Measurements from ENCODE around the gene GRK6.

DNA sequence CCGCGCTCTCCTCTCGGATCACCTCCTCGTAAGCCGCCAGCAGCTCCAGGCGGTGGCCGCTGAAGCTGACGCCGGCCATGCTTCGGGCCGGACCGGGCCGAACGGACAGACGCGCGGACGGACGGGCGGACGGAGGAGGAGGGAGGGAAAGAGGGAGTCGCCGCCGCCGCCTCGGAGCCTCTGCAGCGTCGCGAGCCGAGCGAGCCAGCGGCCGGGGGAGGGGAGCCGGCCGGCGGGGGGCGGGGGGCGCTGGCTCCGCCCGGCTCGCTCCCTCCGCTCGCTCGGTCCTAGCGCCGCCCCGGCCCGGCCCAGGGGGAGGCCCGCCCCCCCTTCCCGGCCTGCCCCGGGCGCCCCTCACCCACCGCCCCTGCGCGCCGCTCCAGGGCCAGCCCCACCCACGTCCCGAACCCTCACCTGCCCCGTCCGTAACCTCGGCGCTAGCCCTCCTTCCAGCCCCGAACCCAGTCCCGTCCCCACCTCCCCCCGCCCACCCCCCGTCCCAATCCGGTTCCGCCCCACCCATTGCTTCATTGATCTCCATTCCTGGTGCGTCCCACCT, 47.0 kb downstream of the GRK6 start, which contains the start of gene DBN1:
- TF ChIP-seq, protein P1, sequence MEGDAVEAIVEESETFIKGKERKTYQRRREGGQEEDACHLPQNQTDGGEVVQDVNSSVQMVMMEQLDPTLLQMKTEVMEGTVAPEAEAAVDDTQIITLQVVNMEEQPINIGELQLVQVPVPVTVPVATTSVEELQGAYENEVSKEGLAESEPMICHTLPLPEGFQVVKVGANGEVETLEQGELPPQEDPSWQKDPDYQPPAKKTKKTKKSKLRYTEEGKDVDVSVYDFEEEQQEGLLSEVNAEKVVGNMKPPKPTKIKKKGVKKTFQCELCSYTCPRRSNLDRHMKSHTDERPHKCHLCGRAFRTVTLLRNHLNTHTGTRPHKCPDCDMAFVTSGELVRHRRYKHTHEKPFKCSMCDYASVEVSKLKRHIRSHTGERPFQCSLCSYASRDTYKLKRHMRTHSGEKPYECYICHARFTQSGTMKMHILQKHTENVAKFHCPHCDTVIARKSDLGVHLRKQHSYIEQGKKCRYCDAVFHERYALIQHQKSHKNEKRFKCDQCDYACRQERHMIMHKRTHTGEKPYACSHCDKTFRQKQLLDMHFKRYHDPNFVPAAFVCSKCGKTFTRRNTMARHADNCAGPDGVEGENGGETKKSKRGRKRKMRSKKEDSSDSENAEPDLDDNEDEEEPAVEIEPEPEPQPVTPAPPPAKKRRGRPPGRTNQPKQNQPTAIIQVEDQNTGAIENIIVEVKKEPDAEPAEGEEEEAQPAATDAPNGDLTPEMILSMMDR (conservative IDR thresholded peaks at IDR 0.05 in 1 of 2, IDR thresholded peaks at IDR 0.05 in 1 of 2; ENCODE audit: extremely low read depth in 1 of 2, insufficient read depth in 1 of 2, low read depth in 1 of 2, low read length in 2 of 2), result no peak
- TF ChIP-seq EZH2 (IDR thresholded peaks at IDR 0.05; ENCODE audit: borderline replicate concordance, low read length), result no peak

Measured in mammary epithelial cell (primary cell).